AG08395 (cell line): ENCODE data around the gene PLXNA2.

Experiments
- DNase-seq: peaks from one replicate; pipeline ENCODE4 v3.0.0; 2012; ENCODE audit warnings: mixed read lengths, low spot score

The PLXNA2 gene

GRCh38 chr1:207992677-207993236 is 251.4 kb downstream of the PLXNA2 start:
- DNase-seq, result no peak

GRCh38 chr1:207991583-207992026 is 252.6 kb downstream of the PLXNA2 start:
- no peak for DNase-seq

- DNase-seq, result no peak
Measured at GRCh38 chr1:207990876-207991582, 253.2 kb downstream of the PLXNA2 start.

GRCh38 chr1:207990455-207990854 is 253.7 kb downstream of the PLXNA2 start:
- no peak for DNase-seq

- no peak for DNase-seq
Measured at GRCh38 chr1:207988326-207989165, 255.6 kb downstream of the PLXNA2 start.

GRCh38 chr1:207987164-207987563 is 257.0 kb downstream of the PLXNA2 start:
- DNase-seq, result no peak

- no peak for DNase-seq
Measured at GRCh38 chr1:207985996-207986395, 258.2 kb downstream of the PLXNA2 start.

GRCh38 chr1:207984831-207985572 is 259.2 kb downstream of the PLXNA2 start:
- DNase-seq, result no peak

- DNase-seq, result no peak
Measured at GRCh38 chr1:207983044-207983635, 261.0 kb downstream of the PLXNA2 start.

GRCh38 chr1:207981976-207982375 is 262.2 kb downstream of the PLXNA2 start:
- DNase-seq, result no peak

GRCh38 chr1:207978441-207978840 is 265.7 kb downstream of the PLXNA2 start:
- DNase-seq, result no peak

- no peak for DNase-seq
Measured at GRCh38 chr1:207977876-207978275, 266.3 kb downstream of the PLXNA2 start.

- no peak for DNase-seq
Measured at GRCh38 chr1:207973898-207974568, 270.2 kb downstream of the PLXNA2 start.

- DNase-seq, result no peak
Measured at GRCh38 chr1:207972337-207972736, 271.8 kb downstream of the PLXNA2 start.
